ENCODE results near the gene AUP1.

AUP1 gene

DNA sequence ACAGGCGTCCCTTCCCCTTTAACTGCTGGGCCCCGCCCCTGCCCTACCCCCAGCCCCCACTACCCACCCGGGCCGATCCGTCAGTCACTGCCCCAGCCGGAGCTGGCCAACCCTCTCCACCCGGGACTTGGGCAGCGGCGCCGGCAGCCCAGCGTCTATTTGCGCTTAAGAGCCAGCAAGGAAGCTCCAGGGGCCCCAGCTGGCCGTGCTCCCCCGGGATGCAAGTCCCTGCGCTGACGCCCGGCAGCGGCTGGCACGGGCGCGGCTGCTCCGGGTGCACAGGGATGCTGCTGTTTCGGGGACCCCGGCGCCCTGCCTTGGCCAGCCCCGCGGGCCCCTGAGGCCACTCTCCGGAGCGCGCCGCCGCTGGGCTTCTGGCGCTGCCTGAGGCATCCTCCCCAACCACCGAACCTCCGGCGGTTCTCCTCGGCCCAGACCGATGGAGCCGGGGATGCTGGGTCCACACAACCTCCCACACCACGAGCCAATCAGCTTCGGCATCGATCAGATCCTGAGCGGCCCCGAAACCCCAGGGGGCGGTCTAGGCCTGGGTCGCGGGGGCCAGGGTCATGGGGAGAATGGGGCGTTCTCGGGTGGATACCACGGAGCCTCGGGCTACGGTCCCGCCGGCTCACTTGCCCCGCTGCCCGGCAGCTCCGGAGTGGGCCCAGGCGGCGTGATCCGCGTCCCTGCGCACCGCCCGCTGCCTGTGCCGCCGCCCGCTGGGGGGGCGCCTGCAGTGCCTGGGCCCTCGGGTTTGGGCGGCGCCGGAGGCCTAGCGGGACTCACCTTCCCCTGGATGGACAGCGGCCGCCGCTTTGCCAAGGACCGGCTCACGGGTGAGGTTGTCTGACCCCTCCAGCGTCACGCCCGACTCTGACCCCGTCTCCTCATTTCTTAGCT lies 14.9 kb downstream of the AUP1 start, which contains the start of gene TLX2:
Gene TLX2 (plus strand): TSS at position 83 of the 903 bp plus-strand sequence. CDS start 357 bp downstream, at position 440.
- ATAC-seq (peak; percentile 6), DNase-seq (ENCODE audit: low spot score in 2 of 2) (no peak)
- Mint-ChIP-seq H3K27ac (no peak within 1 kb of the TSS), H3K4me1 (peaks cover 16% of the 10 kb centered on the region), H3K36me3 (no peaks in the 10 kb centered on the region), H3K4me3 (peak within 1 kb of the TSS; percentile 73), H3K9me3 (no peaks in the 10 kb centered on the region)

DNA sequence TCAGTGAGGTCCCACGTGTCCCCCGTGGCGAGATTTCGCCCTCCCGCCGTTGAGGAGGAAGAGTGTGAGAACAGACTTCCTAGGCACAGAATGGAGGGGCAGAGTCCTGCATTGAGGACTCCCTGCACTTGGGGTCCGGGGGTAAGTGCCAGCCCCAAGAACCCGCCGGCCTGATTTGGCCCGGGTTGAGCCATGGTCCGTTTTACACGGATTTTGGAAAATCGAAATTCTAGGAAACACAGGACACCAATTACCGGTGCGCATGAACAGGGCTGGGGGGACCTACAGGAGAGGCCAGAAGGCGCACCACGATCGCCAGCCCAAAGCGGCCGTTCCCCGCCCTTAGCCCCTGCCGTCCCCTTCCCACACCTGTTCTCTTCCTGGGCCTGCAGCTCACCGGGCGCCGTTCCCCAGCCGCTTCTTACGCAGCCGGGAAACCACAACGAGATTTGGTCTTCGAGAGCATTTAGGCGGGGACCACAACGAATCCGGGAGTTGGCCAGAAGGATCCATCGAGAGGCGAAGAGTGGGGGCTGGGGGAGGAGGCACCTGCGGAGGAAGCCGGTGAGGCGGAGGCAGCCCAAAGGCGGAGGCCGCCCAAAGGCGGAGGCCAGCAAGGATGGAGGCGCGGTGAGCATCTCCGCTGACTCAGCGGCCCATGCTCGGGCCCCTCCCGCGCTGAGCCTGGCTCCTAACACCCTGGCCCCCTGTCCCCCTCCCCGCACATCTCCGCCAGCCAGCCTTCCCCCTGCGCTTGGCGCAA lies 15.7 kb downstream of the AUP1 start:
- no peak for DNase-seq (ENCODE audit: low spot score in 2 of 2)

GRCh38 chr2:74512744-74513604 lies 16.5 kb downstream of the AUP1 start:
- peak overlapping the region; percentile 73 for H3K4me3 Mint-ChIP-seq
- H3K27ac Mint-ChIP-seq, result no peak overlapping the region

More for the DNA sequence above, 15.7 kb downstream of the AUP1 start:
- ATAC-seq, result peak; percentile 48
- H3K9me3 Mint-ChIP-seq, result no peaks in the 10 kb centered on the region
- H3K4me1 Mint-ChIP-seq, result peaks cover 16% of the 10 kb centered on the region
- H3K4me3 Mint-ChIP-seq, result peak overlapping the region; percentile 73
- H3K27ac Mint-ChIP-seq, result no peak overlapping the region
- no peaks in the 10 kb centered on the region for H3K36me3 Mint-ChIP-seq

DNA sequence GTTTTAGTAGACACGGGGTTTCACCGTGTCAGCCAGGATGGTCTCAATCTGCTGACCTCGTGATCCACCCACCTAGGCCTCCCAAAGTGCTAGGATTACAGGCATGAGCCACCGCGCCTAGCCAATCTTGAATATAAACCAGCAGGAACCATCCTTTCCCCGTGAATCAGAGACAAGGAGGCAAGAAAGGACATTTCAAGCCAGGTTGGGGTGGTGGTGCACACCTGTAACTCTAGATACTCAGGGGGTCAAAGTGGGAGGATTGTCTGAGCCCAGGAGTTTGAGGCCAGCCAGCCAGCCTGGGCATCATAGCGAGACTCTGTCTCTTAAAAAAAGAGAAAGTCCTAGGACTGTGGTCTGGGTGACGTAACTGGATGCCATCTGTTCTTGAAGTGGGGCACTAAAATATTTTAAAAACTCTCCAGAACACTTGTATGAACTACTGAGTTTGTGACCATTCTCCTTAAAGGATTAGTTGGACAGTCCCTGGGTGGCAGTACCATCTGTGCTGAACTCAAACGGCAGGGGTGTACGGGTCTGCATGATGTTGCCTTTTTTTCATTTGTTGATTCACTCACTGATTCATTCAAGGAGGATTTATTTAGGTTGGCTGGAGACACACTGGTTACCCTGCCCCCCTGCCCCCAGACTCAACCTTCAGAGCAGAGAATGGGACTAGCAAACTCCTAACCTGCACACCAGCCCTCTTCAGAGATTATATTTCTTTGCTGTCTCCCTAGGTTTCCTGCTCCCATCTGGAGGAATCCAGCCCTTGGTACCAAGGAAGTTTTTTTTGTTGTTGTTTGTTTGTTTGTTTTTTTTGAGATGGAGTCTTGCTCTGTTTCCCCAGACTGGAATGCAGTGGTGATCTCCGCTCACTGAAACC lies 18.2 kb downstream of the AUP1 start:
- Mint-ChIP-seq H3K4me3 (no peak overlapping the region), H3K27ac (no peak overlapping the region)

More at GRCh38 chr2:74512744-74513604, 16.5 kb downstream of the AUP1 start:
- no peak for ATAC-seq
- no peak for DNase-seq (ENCODE audit: low spot score in 2 of 2)
- peaks cover 23% of the 10 kb centered on the region for H3K4me1 Mint-ChIP-seq
- H3K9me3 Mint-ChIP-seq, result no peaks in the 10 kb centered on the region
- H3K36me3 Mint-ChIP-seq, result peaks cover 3% of the 10 kb centered on the region

DNA sequence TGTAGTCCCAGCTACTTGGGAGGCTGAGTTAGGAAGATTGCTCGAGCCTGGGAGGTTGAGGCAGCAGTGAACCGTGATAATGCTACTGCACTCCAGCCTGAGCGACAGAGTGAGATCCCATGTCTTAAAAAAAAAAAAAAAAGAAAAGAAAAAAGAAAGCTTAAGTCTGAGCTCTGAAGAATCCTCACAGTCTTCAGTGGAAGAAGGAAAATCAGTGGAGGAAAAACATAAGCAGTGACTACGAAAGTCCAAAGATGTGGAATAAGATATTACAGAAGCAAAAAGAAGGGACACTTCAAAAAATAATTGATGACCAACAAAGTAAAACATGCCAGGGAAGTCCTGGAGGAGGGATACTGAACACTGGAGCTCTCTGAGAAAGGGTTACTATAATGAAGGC lies 19.2 kb downstream of the AUP1 start:
- peaks cover 29% of the 10 kb centered on the region for H3K36me3 Mint-ChIP-seq
- H3K27ac Mint-ChIP-seq, result no peak overlapping the region
- no peaks in the 10 kb centered on the region for H3K9me3 Mint-ChIP-seq
- ATAC-seq (no peak), DNase-seq (ENCODE audit: low spot score in 2 of 2) (no peak)
- no peak overlapping the region for H3K4me3 Mint-ChIP-seq
- peaks cover 37% of the 10 kb centered on the region for H3K4me1 Mint-ChIP-seq

More for the DNA sequence above, 18.2 kb downstream of the AUP1 start:
- peaks cover 35% of the 10 kb centered on the region for H3K4me1 Mint-ChIP-seq
- no peaks in the 10 kb centered on the region for H3K9me3 Mint-ChIP-seq
- ATAC-seq (no peak), DNase-seq (ENCODE audit: low spot score in 2 of 2) (no peak)
- H3K36me3 Mint-ChIP-seq, result peaks cover 19% of the 10 kb centered on the region

DNA sequence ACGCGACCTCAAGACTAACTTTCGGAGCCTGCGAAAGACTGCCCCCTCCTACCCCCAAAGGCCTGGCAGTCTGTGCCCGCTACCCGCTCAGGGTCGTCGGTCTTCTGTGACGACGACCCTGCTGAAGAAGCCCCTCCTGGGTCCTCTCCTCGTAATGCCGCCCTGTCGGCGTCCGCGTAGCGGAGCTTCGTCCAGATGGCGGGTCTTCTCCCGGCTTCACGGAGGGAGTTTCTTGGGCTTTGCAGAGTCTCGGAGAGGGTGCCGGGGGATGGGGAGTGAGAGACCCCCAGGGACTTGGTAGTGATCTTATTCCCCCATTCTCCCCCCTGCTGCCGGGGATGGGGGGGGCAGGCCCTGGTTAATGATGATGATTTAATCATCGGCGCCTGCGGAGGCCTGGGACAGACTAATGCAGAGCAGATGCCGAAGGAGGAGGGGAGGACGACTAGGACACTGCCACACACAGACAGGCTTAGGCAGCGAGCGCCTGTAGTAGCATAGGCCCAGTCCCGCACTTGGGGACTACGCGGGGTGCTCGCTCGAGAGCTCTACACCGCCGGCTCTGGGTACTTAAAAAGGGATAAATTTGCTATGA lies 21.5 kb downstream of the AUP1 start:
- Mint-ChIP-seq H3K27ac (peak overlapping the region; percentile 99), H3K4me1 (peaks cover 56% of the 10 kb centered on the region), H3K9me3 (no peaks in the 10 kb centered on the region), H3K36me3 (peaks cover 40% of the 10 kb centered on the region), H3K4me3 (peak overlapping the region; percentile 91)
- DNase-seq (ENCODE audit: low spot score in 2 of 2), result peak in 1 of 2 donors; percentile 64
- ATAC-seq, result no peak

- no peaks in the 10 kb centered on the region for H3K9me3 Mint-ChIP-seq
- DNase-seq (ENCODE audit: low spot score in 2 of 2) (peak; percentile 97 to 100), ATAC-seq (peak; percentile 93)
- H3K27ac Mint-ChIP-seq, result peak within 1 kb of the TSS; percentile 99
- peaks cover 62% of the 10 kb centered on the region for H3K4me1 Mint-ChIP-seq
- peaks cover 40% of the 10 kb centered on the region for H3K36me3 Mint-ChIP-seq
- H3K4me3 Mint-ChIP-seq, result peak within 1 kb of the TSS; percentile 91
Measured at GRCh38 chr2:74507145-74507925, 22.2 kb downstream of the AUP1 start, which contains the start of gene PCGF1. Gene PCGF1 (minus strand): TSS chr2:74507695. CDS start chr2:74507668, 27 bp downstream.

- H3K4me3 Mint-ChIP-seq, result peak overlapping the region; percentile 91
- ATAC-seq (no peak), DNase-seq (ENCODE audit: low spot score in 2 of 2) (no peak)
- no peaks in the 10 kb centered on the region for H3K9me3 Mint-ChIP-seq
- H3K27ac Mint-ChIP-seq, result no peak overlapping the region
- H3K4me1 Mint-ChIP-seq, result peaks cover 71% of the 10 kb centered on the region
- H3K36me3 Mint-ChIP-seq, result peaks cover 46% of the 10 kb centered on the region
Measured at GRCh38 chr2:74505448-74506246, 23.9 kb downstream of the AUP1 start.

GRCh38 chr2:74504591-74504990 lies 24.9 kb downstream of the AUP1 start:
- peak overlapping the region; percentile 91 for H3K4me3 Mint-ChIP-seq
- peaks cover 71% of the 10 kb centered on the region for H3K4me1 Mint-ChIP-seq
- H3K36me3 Mint-ChIP-seq, result peaks cover 50% of the 10 kb centered on the region
- DNase-seq (ENCODE audit: low spot score in 2 of 2) (no peak), ATAC-seq (no peak)
- peak overlapping the region; percentile 43 for H3K27ac Mint-ChIP-seq
- H3K9me3 Mint-ChIP-seq, result no peaks in the 10 kb centered on the region

DNA sequence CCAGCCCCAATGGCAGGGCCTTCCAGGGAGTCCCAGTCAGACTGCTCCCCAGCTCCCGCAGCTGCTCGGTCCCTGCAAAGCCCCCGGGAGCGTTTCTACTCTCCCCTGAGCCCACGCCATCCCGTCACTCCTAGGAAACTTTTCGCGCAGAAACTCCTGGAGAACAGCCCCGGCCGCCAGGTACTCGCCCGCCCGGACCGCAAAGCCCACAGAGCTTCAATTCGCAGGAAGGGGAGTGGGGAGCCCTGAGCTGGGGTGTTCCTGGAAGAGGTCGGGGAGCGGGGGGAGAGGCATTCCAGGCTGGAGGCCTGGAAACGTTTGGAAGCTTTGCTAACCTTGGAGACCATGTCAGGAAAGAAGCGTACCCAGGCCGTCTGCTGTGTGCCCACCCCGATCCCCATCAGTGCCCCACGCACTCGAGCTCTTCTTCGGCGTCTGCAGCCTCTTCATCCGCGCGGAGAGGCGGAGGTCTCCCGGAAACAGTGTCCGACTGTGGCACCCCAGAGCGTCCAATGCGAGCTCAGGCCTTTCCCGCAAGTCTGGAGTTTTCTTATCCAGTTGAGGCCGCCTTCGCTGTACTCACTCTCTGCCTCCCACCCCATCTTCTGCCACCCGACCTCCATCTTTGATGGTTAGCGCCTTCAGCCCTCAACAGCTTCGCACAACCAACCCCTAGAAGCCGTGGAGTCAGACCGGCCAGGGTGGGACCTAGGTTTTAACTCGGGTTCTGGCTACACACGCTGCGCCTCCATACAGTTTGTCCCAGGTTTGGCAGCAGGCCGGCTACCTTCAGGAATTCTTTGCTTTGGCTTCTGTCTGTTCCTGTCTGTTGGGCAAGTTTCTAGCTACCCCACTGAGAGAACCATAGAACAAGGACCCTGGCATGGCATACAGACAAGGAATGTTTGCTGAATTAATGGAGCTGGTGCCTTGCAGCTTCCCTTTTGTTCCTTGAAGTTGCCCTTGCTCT lies 25.7 kb downstream of the AUP1 start:
- H3K9me3 Mint-ChIP-seq, result no peaks in the 10 kb centered on the region
- H3K4me1 Mint-ChIP-seq, result peaks cover 76% of the 10 kb centered on the region
- H3K36me3 Mint-ChIP-seq, result peaks cover 55% of the 10 kb centered on the region
- H3K4me3 Mint-ChIP-seq, result peak overlapping the region; percentile 91
- H3K27ac Mint-ChIP-seq, result peak overlapping the region; percentile 61
- ATAC-seq (no peak), DNase-seq (ENCODE audit: low spot score in 2 of 2) (no peak)

DNA sequence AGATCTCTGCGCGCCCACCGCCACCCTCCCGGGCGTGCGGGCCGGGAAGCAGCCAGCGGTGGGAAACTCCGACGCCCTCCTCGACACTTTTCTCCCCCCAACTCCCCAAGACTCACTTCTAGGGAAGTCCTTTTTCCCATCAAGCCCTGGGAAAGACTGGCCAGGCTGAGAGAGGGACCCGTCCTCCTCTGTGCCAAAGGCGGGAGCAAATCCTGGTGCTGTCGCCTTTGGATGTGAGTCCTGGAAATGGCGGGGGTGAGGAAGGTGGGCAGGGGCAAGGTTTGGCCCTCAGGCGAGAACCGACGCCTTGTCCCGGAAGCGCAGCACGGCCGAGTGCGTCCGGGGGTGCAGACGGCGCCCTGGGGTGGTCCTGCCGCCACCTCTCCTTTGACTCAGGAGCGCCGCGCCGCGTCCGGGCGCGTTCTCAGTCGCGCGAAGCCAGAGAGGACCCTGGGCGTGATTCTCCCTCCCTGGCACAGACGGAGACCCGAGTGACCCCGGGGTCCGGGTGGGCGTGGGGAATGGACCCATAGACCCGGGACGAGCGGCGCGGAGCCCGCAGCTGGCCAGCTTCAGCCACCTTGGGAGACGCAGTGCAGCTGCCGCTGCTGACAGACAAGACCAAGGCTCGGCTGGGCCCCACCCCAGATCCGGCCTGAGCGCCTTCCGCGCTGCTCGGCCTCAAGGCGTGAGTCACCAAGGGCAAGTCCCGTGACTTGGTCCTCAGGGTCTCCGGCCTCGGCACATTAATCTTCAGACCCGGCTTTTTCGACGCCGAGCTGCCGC lies 26.6 kb downstream of the AUP1 start:
- peak overlapping the region; percentile 61 for H3K27ac Mint-ChIP-seq

More for the DNA sequence above, 26.6 kb downstream of the AUP1 start:
- Mint-ChIP-seq H3K9me3 (no peaks in the 10 kb centered on the region), H3K4me3 (peak overlapping the region; percentile 91), H3K36me3 (peaks cover 57% of the 10 kb centered on the region), H3K4me1 (peaks cover 77% of the 10 kb centered on the region)
- ATAC-seq (peak; percentile 62), DNase-seq (ENCODE audit: low spot score in 2 of 2) (peak; percentile 51 to 80)
